WTC11 (cell line): ENCODE measurements around the gene GSDME. TPM values are rescaled to one million over a fixed set of nuclear protein-coding genes. Genes with fewer than 3 reads are reported as not detected.

Experiments used
- ATAC-seq: fragments of 200-7000 bp; cut with Tn5 transposase; 2 replicates; pipeline ENCODE4 v1.10.0; 2021; ENCODE audit warnings: mild to moderate bottlenecking, moderate library complexity
- CTCF ChIA-PET: fragments of 300-600 bp; sonication (Branson Sonifier 250); formaldehyde crosslinking; loops from one replicate; lab custom pipeline; 2021; ENCODE audit warnings: antibody characterized with exemption; lab: Charles Lee
- POLR2A ChIA-PET: fragments of 350-600 bp; sonication (Branson Sonifier 250); formaldehyde crosslinking; loops from one replicate; lab custom pipeline; 2021; ENCODE audit warnings: antibody characterized with exemption; lab: Charles Lee
- DNase-seq: peaks from one replicate; pipeline ENCODE4 v3.0.0; 2021; ENCODE audit warnings: low spot score
- H3K27ac Mint-ChIP-seq: 2 replicates; pipeline ENCODE4 v1.8.0; 2021; ENCODE audit warnings: mixed read lengths
- H3K27me3 Mint-ChIP-seq: 2 replicates; pipeline ENCODE4 v1.8.0; 2021; ENCODE audit warnings: low read depth, mild to moderate bottlenecking, moderate library complexity, mixed read lengths
- H3K36me3 Mint-ChIP-seq: 2 replicates; pipeline ENCODE4 v1.8.0; 2021; ENCODE audit warnings: mixed read lengths
- H3K4me1 Mint-ChIP-seq: 2 replicates; pipeline ENCODE4 v1.8.0; 2022; ENCODE audit warnings: mixed read lengths
- H3K4me3 Mint-ChIP-seq: 2 replicates; pipeline ENCODE4 v1.8.0; 2021; ENCODE audit warnings: mild to moderate bottlenecking, moderate library complexity, mixed read lengths
- H3K9me3 Mint-ChIP-seq: 2 replicates; pipeline ENCODE4 v1.8.0; 2021; ENCODE audit warnings: mixed read lengths
- CTCF ChIP-seq: fragments of 200-600 bp; IDR thresholded peaks from 2 replicates; pipeline ENCODE4 v1.8.0; 2022; ENCODE audit warnings: antibody characterized with exemption
- E2F1 ChIP-seq: sonication (generic); formaldehyde crosslinking; IDR thresholded peaks from 2 replicates; pipeline ENCODE4 v1.8.0; 2022; ENCODE audit warnings: mild to moderate bottlenecking, missing genetic modification reagents
- E2F5 ChIP-seq: sonication (generic); formaldehyde crosslinking; IDR thresholded peaks from 2 replicates; pipeline ENCODE4 v1.8.1; 2022; ENCODE audit warnings: mild to moderate bottlenecking, moderate library complexity, missing genetic modification reagents
- ERG ChIP-seq: fragments of 250-450 bp; sonication (Bioruptor Pico); IDR thresholded peaks from 2 replicates; pipeline ENCODE4 v1.8.0; 2021; ENCODE audit warnings: mild to moderate bottlenecking
- FOXK1 ChIP-seq: sonication (generic); formaldehyde crosslinking; IDR thresholded peaks from 2 replicates; pipeline ENCODE4 v1.8.0; 2022; ENCODE audit warnings: mild to moderate bottlenecking, moderate library complexity, missing genetic modification reagents
- GABPB1 ChIP-seq: sonication (generic); formaldehyde crosslinking; IDR thresholded peaks from 2 replicates; pipeline ENCODE4 v1.8.1; 2023; ENCODE audit warnings: mild to moderate bottlenecking, missing genetic modification reagents
- GTF2I ChIP-seq: fragments of 250-450 bp; sonication (Bioruptor Pico); conservative IDR thresholded peaks from 2 replicates; pipeline ENCODE4 v1.4.0; 2021; ENCODE audit warnings: mild to moderate bottlenecking
- HMGA2 ChIP-seq: fragments of 250-450 bp; sonication (Bioruptor Pico); IDR thresholded peaks from 2 replicates; pipeline ENCODE4 v1.4.0; 2021; ENCODE audit warnings: mild to moderate bottlenecking, moderate library complexity
- MXD4 ChIP-seq: fragments of 250-450 bp; sonication (Bioruptor Pico); IDR thresholded peaks from 2 replicates; pipeline ENCODE4 v1.8.0; 2021; ENCODE audit warnings: mild to moderate bottlenecking, moderate library complexity, borderline replicate concordance
- NFYB ChIP-seq: sonication (generic); formaldehyde crosslinking; conservative IDR thresholded peaks from 2 replicates; pipeline ENCODE4 v1.8.0; 2022; ENCODE audit warnings: low read depth, missing genetic modification reagents
- NR1H2 ChIP-seq: sonication (generic); formaldehyde crosslinking; IDR thresholded peaks from 2 replicates; pipeline ENCODE4 v1.9.0; 2021; ENCODE audit warnings: mild to moderate bottlenecking, moderate library complexity, missing genetic modification reagents
- RORB ChIP-seq: fragments of 250-450 bp; sonication (Bioruptor Pico); IDR thresholded peaks from 2 replicates; pipeline ENCODE4 v1.9.0; 2021; ENCODE audit warnings: mild to moderate bottlenecking
- SMAD3 ChIP-seq: sonication (generic); formaldehyde crosslinking; IDR thresholded peaks from 2 replicates; pipeline ENCODE4 v1.8.0; 2022; ENCODE audit warnings: missing genetic modification reagents, mild to moderate bottlenecking, borderline replicate concordance
- ZBTB43 ChIP-seq: sonication (generic); formaldehyde crosslinking; IDR thresholded peaks from 2 replicates; pipeline ENCODE4 v1.8.1; 2023; ENCODE audit warnings: mild to moderate bottlenecking, missing genetic modification reagents
- ZNF317 ChIP-seq: sonication (generic); formaldehyde crosslinking; IDR thresholded peaks from 2 replicates; pipeline ENCODE4 v1.8.1; 2023; ENCODE audit warnings: low read depth, mild to moderate bottlenecking, moderate library complexity, missing genetic modification reagents, borderline replicate concordance
- ZNF423 ChIP-seq: fragments of 250-450 bp; sonication (Bioruptor Pico); IDR thresholded peaks from 2 replicates; pipeline ENCODE4 v2.1.2; 2022; ENCODE audit warnings: mild to moderate bottlenecking, moderate library complexity
- total RNA-seq: library from RNA; stranded (reverse); gene quantifications from 3 replicates; pipeline ENCODE4 v1.2.3, GENCODE V29; 2021
- TF ChIP-seq, protein P1 (sequence below): sonication (generic); formaldehyde crosslinking; IDR thresholded peaks from 2 replicates; pipeline ENCODE4 v1.8.1; 2023; ENCODE audit warnings: mild to moderate bottlenecking, moderate library complexity, missing genetic modification reagents
- TF ChIP-seq, protein P2 (sequence below): sonication (generic); formaldehyde crosslinking; IDR thresholded peaks from 2 replicates; pipeline ENCODE4 v1.8.0; 2022; ENCODE audit warnings: mild to moderate bottlenecking, missing genetic modification reagents
- TF ChIP-seq, protein P3 (sequence below): fragments of 250-450 bp; sonication (Bioruptor Pico); IDR thresholded peaks from 2 replicates; pipeline ENCODE4 v1.9.0; 2021; ENCODE audit warnings: mild to moderate bottlenecking
- TF ChIP-seq, protein P4 (sequence below): sonication (generic); formaldehyde crosslinking; IDR thresholded peaks from 2 replicates; pipeline ENCODE4 v1.8.0; 2022; ENCODE audit warnings: mild to moderate bottlenecking, missing genetic modification reagents
- TF ChIP-seq, protein P5 (sequence below): fragments of 250-450 bp; sonication (Bioruptor Pico); IDR thresholded peaks from 2 replicates; pipeline ENCODE4 v1.9.0; 2021; ENCODE audit warnings: moderate library complexity, mild to moderate bottlenecking, inconsistent platforms, borderline replicate concordance

The GSDME gene
- total RNA-seq, 1 experiment from 2014 or later: 4.8 TPM

DNA sequence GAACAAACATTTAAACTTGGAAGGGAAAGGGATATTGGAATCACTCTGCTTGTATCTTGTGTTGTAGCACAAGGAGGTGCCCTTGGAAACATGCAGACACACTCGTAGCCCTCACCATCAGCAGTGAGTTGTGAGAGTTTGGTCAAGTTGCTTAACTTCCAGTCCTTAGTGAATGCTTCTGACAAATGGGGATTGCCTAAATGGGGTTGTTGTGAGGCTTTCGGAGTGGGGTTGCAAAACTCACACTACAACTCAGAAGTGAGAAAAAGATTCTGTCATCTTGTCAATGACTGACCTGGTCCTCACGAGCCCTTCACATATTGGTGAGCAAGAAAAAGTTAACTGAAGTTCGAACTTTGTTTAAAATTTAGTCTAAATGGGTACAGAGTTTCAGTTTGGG, 29.0 kb upstream of the GSDME start (continued):
- TF ChIP-seq E2F1 (CRISPR knock-in tag): no peak
- TF ChIP-seq GABPB1: no peak
- no peak for TF ChIP-seq ZNF317
- TF ChIP-seq, protein P1, sequence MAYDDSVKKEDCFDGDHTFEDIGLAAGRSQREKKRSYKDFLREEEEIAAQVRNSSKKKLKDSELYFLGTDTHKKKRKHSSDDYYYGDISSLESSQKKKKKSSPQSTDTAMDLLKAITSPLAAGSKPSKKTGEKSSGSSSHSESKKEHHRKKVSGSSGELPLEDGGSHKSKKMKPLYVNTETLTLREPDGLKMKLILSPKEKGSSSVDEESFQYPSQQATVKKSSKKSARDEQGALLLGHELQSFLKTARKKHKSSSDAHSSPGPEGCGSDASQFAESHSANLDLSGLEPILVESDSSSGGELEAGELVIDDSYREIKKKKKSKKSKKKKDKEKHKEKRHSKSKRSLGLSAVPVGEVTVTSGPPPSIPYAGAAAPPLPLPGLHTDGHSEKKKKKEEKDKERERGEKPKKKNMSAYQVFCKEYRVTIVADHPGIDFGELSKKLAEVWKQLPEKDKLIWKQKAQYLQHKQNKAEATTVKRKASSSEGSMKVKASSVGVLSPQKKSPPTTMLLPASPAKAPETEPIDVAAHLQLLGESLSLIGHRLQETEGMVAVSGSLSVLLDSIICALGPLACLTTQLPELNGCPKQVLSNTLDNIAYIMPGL (CRISPR knock-in tag): no peak
- no peak for TF ChIP-seq ZBTB43 (CRISPR knock-in tag)
- TF ChIP-seq, protein P2, sequence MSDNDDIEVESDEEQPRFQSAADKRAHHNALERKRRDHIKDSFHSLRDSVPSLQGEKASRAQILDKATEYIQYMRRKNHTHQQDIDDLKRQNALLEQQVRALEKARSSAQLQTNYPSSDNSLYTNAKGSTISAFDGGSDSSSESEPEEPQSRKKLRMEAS (CRISPR knock-in tag): no peak

DNA sequence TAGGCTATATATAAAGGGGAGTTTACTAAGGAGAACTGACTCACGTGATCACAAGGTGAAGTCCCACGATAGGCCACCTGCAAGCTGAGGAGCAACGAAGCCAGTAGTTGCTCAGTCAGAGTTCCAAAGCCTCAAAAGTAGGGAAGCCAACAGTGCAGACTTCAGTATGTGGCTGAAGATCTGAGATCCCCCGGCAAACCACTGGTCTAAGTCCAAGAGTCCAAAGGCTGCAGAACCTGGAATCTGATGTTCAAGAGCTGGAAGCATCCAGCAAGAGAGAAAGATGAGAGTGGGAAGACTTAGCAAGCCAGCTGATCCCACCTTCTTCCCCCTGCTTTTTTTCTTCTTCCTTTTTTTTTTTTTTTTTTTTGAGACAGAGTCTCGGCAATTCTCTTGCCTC, 27.0 kb upstream of the GSDME start:
- Mint-ChIP-seq H3K4me1 (no peaks in the 10 kb centered on the region), H3K9me3 (peaks cover 39% of the 10 kb centered on the region), H3K27me3 (peaks cover 5% of the 10 kb centered on the region; the same call in 1 of the 2 replicates), H3K27ac (no peak overlapping the region), H3K36me3 (peaks cover 32% of the 10 kb centered on the region), H3K4me3 (no peak overlapping the region)
- ATAC-seq (no peak), DNase-seq (no peak)
- CTCF ChIA-PET: no interaction called here
- TF ChIP-seq SMAD3 (CRISPR knock-in tag) (no peak), NFYB (CRISPR knock-in tag) (no peak), GTF2I (no peak)
- POLR2A ChIA-PET: no interaction called here

DNA sequence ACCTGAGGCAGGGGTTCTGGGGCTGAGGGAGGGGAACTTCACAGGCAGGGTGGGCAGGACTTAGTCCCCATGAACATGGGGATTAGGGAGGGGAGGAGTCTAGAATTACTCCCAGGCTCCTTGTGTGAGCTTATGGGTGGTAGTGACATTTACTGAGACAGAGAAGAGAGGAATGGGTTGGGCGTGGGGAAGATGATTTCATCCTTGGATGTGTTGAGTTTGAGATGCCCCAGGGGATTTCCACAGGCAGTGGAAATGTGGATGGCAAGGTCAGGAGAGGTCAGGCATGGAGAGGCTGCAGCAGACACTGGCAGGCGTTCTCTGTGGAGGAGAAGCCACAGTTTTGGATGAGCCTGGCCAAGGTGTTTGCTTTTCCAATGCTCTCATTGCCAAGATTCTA, 26.4 kb upstream of the GSDME start:
- ATAC-seq (no peak), DNase-seq (no peak)
- CTCF ChIA-PET: interaction anchor here (1.2 kb wide), 1 partner anchor 29 kb away, joined by 3 read pairs; no protein-coding TSS in a partner anchor
- POLR2A ChIA-PET: no interaction called here
- H3K4me3 Mint-ChIP-seq: no peak overlapping the region
- H3K27me3 Mint-ChIP-seq: peaks cover 5% of the 10 kb centered on the region; the same call in 1 of the 2 replicates
- H3K4me1 Mint-ChIP-seq: no peaks in the 10 kb centered on the region
- peaks cover 26% of the 10 kb centered on the region for H3K36me3 Mint-ChIP-seq
- peaks cover 33% of the 10 kb centered on the region for H3K9me3 Mint-ChIP-seq
- no peak overlapping the region for H3K27ac Mint-ChIP-seq
- TF ChIP-seq ERG (CRISPR knock-in tag) (no peak), FOXK1 (CRISPR knock-in tag) (no peak), NR1H2 (CRISPR knock-in tag) (no peak), RORB (CRISPR knock-in tag) (no peak), E2F5 (CRISPR knock-in tag) (no peak), CTCF (no peak), MXD4 (no peak), HMGA2 (CRISPR knock-in tag) (no peak), ZNF423 (CRISPR knock-in tag) (no peak)
- TF ChIP-seq, protein P3, sequence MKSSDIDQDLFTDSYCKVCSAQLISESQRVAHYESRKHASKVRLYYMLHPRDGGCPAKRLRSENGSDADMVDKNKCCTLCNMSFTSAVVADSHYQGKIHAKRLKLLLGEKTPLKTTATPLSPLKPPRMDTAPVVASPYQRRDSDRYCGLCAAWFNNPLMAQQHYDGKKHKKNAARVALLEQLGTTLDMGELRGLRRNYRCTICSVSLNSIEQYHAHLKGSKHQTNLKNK: no peak
- TF ChIP-seq, protein P4, sequence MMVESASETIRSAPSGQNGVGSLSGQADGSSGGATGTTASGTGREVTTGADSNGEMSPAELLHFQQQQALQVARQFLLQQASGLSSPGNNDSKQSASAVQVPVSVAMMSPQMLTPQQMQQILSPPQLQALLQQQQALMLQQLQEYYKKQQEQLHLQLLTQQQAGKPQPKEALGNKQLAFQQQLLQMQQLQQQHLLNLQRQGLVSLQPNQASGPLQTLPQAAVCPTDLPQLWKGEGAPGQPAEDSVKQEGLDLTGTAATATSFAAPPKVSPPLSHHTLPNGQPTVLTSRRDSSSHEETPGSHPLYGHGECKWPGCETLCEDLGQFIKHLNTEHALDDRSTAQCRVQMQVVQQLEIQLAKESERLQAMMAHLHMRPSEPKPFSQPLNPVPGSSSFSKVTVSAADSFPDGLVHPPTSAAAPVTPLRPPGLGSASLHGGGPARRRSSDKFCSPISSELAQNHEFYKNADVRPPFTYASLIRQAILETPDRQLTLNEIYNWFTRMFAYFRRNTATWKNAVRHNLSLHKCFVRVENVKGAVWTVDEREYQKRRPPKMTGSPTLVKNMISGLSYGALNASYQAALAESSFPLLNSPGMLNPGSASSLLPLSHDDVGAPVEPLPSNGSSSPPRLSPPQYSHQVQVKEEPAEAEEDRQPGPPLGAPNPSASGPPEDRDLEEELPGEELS (CRISPR knock-in tag): no peak
- TF ChIP-seq, protein P5, sequence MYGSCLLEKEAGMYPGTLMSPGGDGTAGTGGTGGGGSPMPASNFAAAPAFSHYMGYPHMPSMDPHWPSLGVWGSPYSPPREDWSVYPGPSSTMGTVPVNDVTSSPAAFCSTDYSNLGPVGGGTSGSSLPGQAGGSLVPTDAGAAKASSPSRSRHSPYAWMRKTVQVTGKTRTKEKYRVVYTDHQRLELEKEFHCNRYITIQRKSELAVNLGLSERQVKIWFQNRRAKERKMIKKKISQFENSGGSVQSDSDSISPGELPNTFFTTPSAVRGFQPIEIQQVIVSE (CRISPR knock-in tag): no peak
